ENCODE data around the gene TST. TPM values are rescaled to one million over a fixed set of nuclear protein-coding genes. Genes with fewer than 3 reads are reported as not detected.

The TST gene
- total and polyA plus RNA-seq, 2 of the 8 experiments (the other 6 are each of a cell fraction or from before 2014, with no cell fraction given), result 22.6 to 61.6 TPM

GRCh38 chr22:37062376-37062675 is 43.1 kb upstream of the TST start:
- H3K4me1 ChIP-seq (replicated peaks in 1 of 4; ENCODE audit: control insufficient read depth in 3 of 4, insufficient read depth in 4 of 4, low read length in 3 of 4), result peaks cover 0 to 20% (median 12%) of the 10 kb centered on the region in 4 experiments; a peak in 6 of 7 replicates
- H3K27me3 ChIP-seq (replicated peaks in 1 of 4; ENCODE audit: control insufficient read depth in 3 of 4, extremely low read depth in 1 of 4, insufficient read depth in 3 of 4, low read length in 3 of 4), result peaks cover 0 to 18% (median 13%) of the 10 kb centered on the region in 4 experiments; a peak in 5 of 7 replicates
- WGBS, 2 experiments (ENCODE audit: extremely low coverage in 1 of 2, insufficient coverage in 1 of 2, insufficient read length in 1 of 2, insufficient replicate concordance in 2 of 2, low coverage in 1 of 2, low lambda C conversion rate in 2 of 2, missing lambda C conversion rate in 1 of 2), result 71% methylated on average over 2 of the region's 7 CpGs; no CpG with 5 or more reads in 1 of the 2 experiments
- H3K79me2 ChIP-seq (ENCODE audit: control insufficient read depth in 1 of 2, insufficient read depth in 2 of 2, low read length in 2 of 2), result no peaks in the 10 kb centered on the region
- H3K23ac ChIP-seq (ENCODE audit: insufficient read length), result no peak overlapping the region
- no peak overlapping the region for H3K4ac ChIP-seq (replicated peaks; ENCODE audit: insufficient read length, low read depth, low read length)
- H2BK5ac ChIP-seq (ENCODE audit: low read depth, low read length), result no peak overlapping the region
- no peaks in the 10 kb centered on the region for H3K9me3 ChIP-seq (ENCODE audit: insufficient read depth in 2 of 2, low read depth in 1 of 2, low read length in 1 of 2)
- no peak overlapping the region for H4K8ac ChIP-seq (ENCODE audit: extremely low read depth, insufficient read depth, low read length)
- H4K20me1 ChIP-seq (replicated peaks in 1 of 2; ENCODE audit: control insufficient read depth in 1 of 2, insufficient read depth in 2 of 2, low read length in 2 of 2), result peaks cover 0 to 10% of the 10 kb centered on the region in 2 experiments
- no peak overlapping the region for H3K18ac ChIP-seq (ENCODE audit: extremely low read depth, low read length)
- no peak overlapping the region for H2AFZ ChIP-seq (ENCODE audit: low read length)
- H3K4me2 ChIP-seq (ENCODE audit: insufficient read depth in 1 of 2, low read depth in 2 of 2, low read length in 2 of 2), result no peak overlapping the region
- H2AK5ac ChIP-seq (ENCODE audit: low read depth, low read length), result no peak overlapping the region
- H4K91ac ChIP-seq (replicated peaks; ENCODE audit: insufficient read length, low read length), result no peak overlapping the region
- no peak overlapping the region for H3K4me3 ChIP-seq (ENCODE audit: extremely low read depth in 1 of 4, insufficient read depth in 2 of 4, low read depth in 3 of 4, low read length in 4 of 4)
- H4K5ac ChIP-seq (ENCODE audit: insufficient read length, low read depth, low read length), result no peak overlapping the region
- no peak overlapping the region for H3K9ac ChIP-seq (replicated peaks in 1 of 4; ENCODE audit: extremely low read depth in 1 of 4, low read depth in 3 of 4, low read length in 3 of 4)
- H2BK120ac ChIP-seq (replicated peaks; ENCODE audit: low read depth, low read length), result no peak overlapping the region
- no peak overlapping the region for H2BK12ac ChIP-seq (ENCODE audit: low read depth, low read length)
- no peak overlapping the region for H3K14ac ChIP-seq (ENCODE audit: insufficient read length)
- no peak for FAIRE-seq
- peaks cover 0 to 8% (median 2%) of the 10 kb centered on the region in 4 experiments; a peak in 4 of 8 replicates for H3K36me3 ChIP-seq (ENCODE audit: control insufficient read depth in 2 of 4, insufficient read depth in 4 of 4, low read length in 3 of 4)
- CTCF ChIA-PET (ENCODE audit: partially characterized antibody), result interaction anchor here (1.2 kb wide), 1 partner anchor 138 kb away, joined by 3 read pairs; no protein-coding TSS in a partner anchor
- H2BK20ac ChIP-seq (ENCODE audit: low read length), result no peak overlapping the region
- no peak overlapping the region for H3K56ac ChIP-seq (replicated peaks; ENCODE audit: insufficient read length, low read depth, low read length)
- POLR2A ChIA-PET (ENCODE audit: partially characterized antibody), result interaction anchor here (1.0 to 1.1 kb wide), 3 partner anchors 11 to 44 kb away, joined by 3 to 4 read pairs (median 4); partner anchors contain the start of gene KCTD17
- no peaks in the 10 kb centered on the region; the same call in 1 of the 2 replicates for H3K23me2 ChIP-seq (ENCODE audit: low read depth, low read length)
- H3K27ac ChIP-seq (ENCODE audit: low read depth, low read length), result no peak overlapping the region
- H2BK15ac ChIP-seq (ENCODE audit: low read length), result no peak overlapping the region
- H3K79me1 ChIP-seq (ENCODE audit: low read depth, low read length), result no peaks in the 10 kb centered on the region
- no peak for DNase-seq (ENCODE audit: low read depth in 1 of 2, low spot score in 2 of 2)
- TF ChIP-seq ATF2 (IDR thresholded peaks at IDR 0.05; ENCODE audit: low read length), result no peak
- no peak for TF ChIP-seq HDAC6 (IDR thresholded peaks at IDR 0.05; ENCODE audit: low read depth, low read length)
- no peak for TF ChIP-seq SP4 (IDR thresholded peaks at IDR 0.05; ENCODE audit: low read length)
- TF ChIP-seq TCF12 (IDR thresholded peaks at IDR 0.05; ENCODE audit: low read depth, low read length), result no peak
- no peak for TF ChIP-seq SP2 (IDR thresholded peaks at IDR 0.05; ENCODE audit: low read length)
- TF ChIP-seq KDM4A (IDR thresholded peaks at IDR 0.05; ENCODE audit: low read depth, low read length, severe bottlenecking), result no peak
- TF ChIP-seq ZNF274 (IDR thresholded peaks at IDR 0.05; ENCODE audit: borderline replicate concordance, extremely low read depth, low read length), result no peak
- TF ChIP-seq PHF8 (conservative IDR thresholded peaks at IDR 0.05; ENCODE audit: low read depth, low read length), result no peak
- TF ChIP-seq BRCA1 (IDR thresholded peaks at IDR 0.05; ENCODE audit: low read depth, low read length), result no peak

Measured in H1 (cell line).